ENCODE results near the gene MTMR4.

- TF ChIP-seq RCOR1 (IDR thresholded peaks at IDR 0.05; ENCODE audit: low read length) (no peak), CTCF (IDR thresholded peaks at IDR 0.05) (no peak), CHD2 (IDR thresholded peaks at IDR 0.05; ENCODE audit: low read length, partially characterized antibody) (no peak), REST (IDR thresholded peaks at IDR 0.05; ENCODE audit: low read depth, low read length) (no peak), TEAD4 (IDR thresholded peaks at IDR 0.05; ENCODE audit: borderline replicate concordance, insufficient read depth) (no peak), POLR2AphosphoS5 (IDR thresholded peaks at IDR 0.05; ENCODE audit: low read depth, low read length) (no peak), SMC3 (IDR thresholded peaks at IDR 0.05; ENCODE audit: low read depth, low read length) (no peak), MAX (IDR thresholded peaks at IDR 0.05; ENCODE audit: low read depth) (no peak), IRF3 (IDR thresholded peaks at IDR 0.05; ENCODE audit: low read depth, low read length) (no peak)
These were observed 24.5 kb upstream of the MTMR4 start for GRCh38 chr17:58538811-58539409.
